Right cardiac atrium (tissue), 5 donors: ENCODE measurements around the gene AMBP. TPM values are rescaled to one million over a fixed set of nuclear protein-coding genes. Genes with fewer than 3 reads are reported as not detected.

Experiments
- ATAC-seq, 2 donors: fragments of 200-7000 bp; cut with Tn5 transposase; one replicate each; pipeline versions ENCODE4 v1.8.0 to v1.9.1; 2020; ENCODE audit warnings: moderate library complexity in 2 of 2, mild to moderate bottlenecking in 1 of 2
- DNase-seq, 3 donors: peaks; one replicate each; pipeline ENCODE4 v3.0.0-alpha.2; 2020
- H3K27ac ChIP-seq: one replicate; pipeline ENCODE4 v1.5.1; 2013; ENCODE audit warnings: mild to moderate bottlenecking, low read length, control low read depth, moderate library complexity
- H3K27me3 ChIP-seq: one replicate; pipeline ENCODE4 v1.6.1; 2013; ENCODE audit not compliant: control insufficient read depth, insufficient read depth
- H3K4me1 ChIP-seq: one replicate; pipeline ENCODE4 v1.6.1; 2013; ENCODE audit warnings: low read length; ENCODE audit not compliant: control insufficient read depth, insufficient read depth
- H3K4me3 ChIP-seq: one replicate; pipeline ENCODE4 v1.5.1; 2013; ENCODE audit warnings: low read length, control low read depth
- H3K9me3 ChIP-seq: one replicate; pipeline ENCODE4 v1.6.1; 2013; ENCODE audit warnings: low read length; ENCODE audit not compliant: control insufficient read depth
- whole genome bisulfite sequencing: extraction: QIAGEN DNeasy Blood & Tissue Kit; methylation state at CpG from one replicate; pipeline ENCODE4 v1.1.7; 2013; 5-methylcytosine and 5-hydroxymethylcytosine counted together
- intact Hi-C, 4 donors: fragments of 100-400 bp; cut with DNase I; formaldehyde crosslinking; loops; one replicate each; pipeline versions ENCODE4 v1.11.0 to v1.14.0; 2022 to 2023
- polyA plus RNA-seq: library from polyadenylated mRNA; stranded (reverse); fragments of 200-250 nt; gene quantifications from one replicate; pipeline ENCODE4 v1.2.3, GENCODE V29; 2013
- total RNA-seq, 4 donors: library from RNA; stranded (reverse); fragmentation: NEBNext Ultra II Directional; extraction: Animal tissue kit (Norgen Biotek cat#: 25700); gene quantifications; one replicate each; pipeline ENCODE4 v1.2.1, GENCODE V29; 2021
- donor health status: healthy with polysubstance abuse.
- donor health status: DM: no; HTN: yes; CAD: no.
- donor health status: DM: no; HTN: no; CAD: no.
- donor health status: DM: no; HTN: yes; CAD: no; lungs with severe emphysema.
- donor health status: DM: yes; HTN: yes; CAD: no.

AMBP gene
- total and polyA plus RNA-seq, 5 donors, result 0.11 to 0.81 TPM; not detected in 3

DNA sequence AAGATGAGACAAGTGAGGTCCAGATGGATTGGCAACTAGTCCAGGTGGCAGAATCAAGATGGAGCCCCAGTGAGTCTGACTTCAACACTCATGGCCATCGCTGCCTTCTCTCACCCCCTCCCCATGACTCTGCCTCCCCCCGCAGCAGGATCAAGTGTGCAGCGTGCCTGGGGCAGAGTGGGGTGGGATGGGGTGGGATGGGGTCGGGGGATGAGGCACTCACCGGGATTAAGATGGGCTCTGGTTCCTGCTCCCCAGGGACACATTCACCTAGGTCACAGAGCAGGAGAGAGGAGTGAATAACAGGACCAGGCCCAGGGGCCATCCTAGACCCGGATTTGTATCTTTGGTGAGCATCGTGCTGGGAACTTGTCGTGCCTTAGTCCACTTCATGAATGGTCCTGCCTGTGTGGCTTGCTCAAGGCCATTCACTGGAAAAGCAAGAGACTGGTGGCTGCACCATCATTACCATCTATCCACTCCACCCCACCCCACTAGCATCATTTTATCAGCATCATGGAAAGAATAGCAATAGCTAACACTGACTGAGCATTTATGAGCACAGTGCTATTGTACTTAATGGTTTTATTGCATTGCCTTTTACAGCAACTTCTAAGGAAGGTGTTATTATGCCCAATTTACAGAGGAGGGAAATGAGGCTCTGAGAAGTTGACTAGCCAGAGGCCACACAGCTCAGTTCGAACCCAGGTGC is 8.5 kb downstream of the AMBP start:
- H3K4me3 ChIP-seq, result no peak overlapping the region
- 90% methylated on average over 9 of the region's 9 CpGs for WGBS
- no peak overlapping the region for H3K27ac ChIP-seq
- peaks cover 6% of the 10 kb centered on the region for H3K4me1 ChIP-seq
- intact Hi-C loops, result no loop called here
- no peaks in the 10 kb centered on the region for H3K9me3 ChIP-seq
- no peak for DNase-seq
- no peak for ATAC-seq
- no peaks in the 10 kb centered on the region for H3K27me3 ChIP-seq

DNA sequence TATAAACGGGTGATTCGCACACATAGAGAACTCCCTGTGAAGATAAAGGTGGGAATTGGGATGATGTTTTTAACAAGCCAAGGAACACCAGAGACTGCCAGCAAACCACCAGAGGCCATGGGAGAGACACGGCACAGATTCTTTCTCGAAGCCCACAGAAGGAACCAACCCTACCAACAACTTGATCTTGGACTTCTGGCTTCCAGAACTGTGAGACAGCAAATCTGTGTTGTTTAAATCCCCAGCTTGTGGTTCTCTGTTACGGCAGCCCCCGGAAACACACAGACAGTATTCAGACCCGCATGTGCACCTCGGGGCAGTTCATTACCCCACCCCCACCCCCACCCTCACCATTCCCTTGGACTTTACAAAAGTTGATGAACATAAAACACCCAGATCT is 12.8 kb downstream of the AMBP start:
- 89% methylated on average over 8 of the region's 8 CpGs for WGBS
- no peak for ATAC-seq

DNA sequence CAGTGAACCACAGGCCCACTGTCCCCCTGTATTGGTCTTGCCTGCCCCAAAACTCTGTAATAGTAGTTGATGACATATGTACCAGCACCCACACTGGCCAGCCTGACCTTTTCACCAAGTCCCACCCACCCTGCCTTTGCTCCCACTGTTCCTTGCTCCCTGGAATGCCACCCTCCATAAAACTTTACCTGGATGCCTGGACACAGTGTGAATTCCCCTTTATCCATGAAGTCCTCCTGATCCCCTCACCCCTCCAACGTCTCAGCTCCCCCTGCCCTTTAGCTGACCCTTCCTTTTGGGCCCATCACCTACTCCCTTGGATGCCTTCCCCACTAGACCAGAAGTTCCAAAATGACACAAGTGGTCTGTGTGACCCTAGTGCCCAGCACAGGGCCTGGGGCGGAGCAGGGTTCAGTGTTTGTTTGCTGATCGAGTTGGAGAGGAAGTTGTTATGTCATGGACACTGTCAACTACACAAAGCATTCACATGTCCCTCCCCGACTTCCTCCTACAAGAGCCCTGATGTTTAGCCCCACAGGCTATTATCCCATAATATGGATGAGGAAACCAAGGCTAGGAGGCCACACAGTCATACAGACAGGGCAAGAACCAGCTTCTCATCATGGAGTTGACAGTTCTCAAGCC is 16.1 kb downstream of the AMBP start:
- Histone ChIP-seq H3K4me3 (no peak overlapping the region), H3K27me3 (no peaks in the 10 kb centered on the region), H3K4me1 (peaks cover 2% of the 10 kb centered on the region), H3K27ac (no peak overlapping the region), H3K9me3 (no peaks in the 10 kb centered on the region)
- intact Hi-C loops, result no loop called here
- WGBS, result 61% methylated on average over 4 of the region's 4 CpGs
- ATAC-seq (no peak), DNase-seq (no peak)

More for the DNA sequence above, 12.8 kb downstream of the AMBP start:
- no peaks in the 10 kb centered on the region for H3K27me3 ChIP-seq
- no peak overlapping the region for H3K4me3 ChIP-seq
- intact Hi-C loops, result no loop called here
- no peaks in the 10 kb centered on the region for H3K4me1 ChIP-seq
- no peaks in the 10 kb centered on the region for H3K9me3 ChIP-seq
- H3K27ac ChIP-seq, result no peak overlapping the region
- no peak for DNase-seq

DNA sequence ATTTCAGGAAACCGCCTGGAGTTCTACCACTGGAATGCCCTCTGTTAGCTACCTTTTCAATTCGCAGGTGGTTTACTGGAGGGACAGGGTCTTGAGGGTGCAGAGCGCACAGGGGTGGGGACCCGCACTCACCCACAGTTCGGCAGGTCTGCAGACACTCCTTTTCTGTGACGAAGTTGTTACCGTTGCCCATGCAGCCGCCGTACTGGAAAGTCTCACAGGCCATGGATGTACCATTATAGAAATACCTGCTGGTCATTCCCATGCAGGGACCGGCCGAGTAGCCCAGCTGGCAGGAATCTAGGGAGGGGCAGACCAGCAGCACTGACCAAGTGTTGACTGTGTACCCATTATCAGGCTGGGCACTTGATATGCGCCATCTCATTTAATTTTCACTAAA is 16.8 kb downstream of the AMBP start:
- H3K27me3 ChIP-seq, result no peaks in the 10 kb centered on the region
- H3K27ac ChIP-seq, result no peak overlapping the region
- intact Hi-C loops, result no loop called here
- WGBS, result 97% methylated on average over 12 of the region's 12 CpGs
- no peaks in the 10 kb centered on the region for H3K9me3 ChIP-seq
- H3K4me3 ChIP-seq, result no peak overlapping the region
- DNase-seq, result no peak
- peaks cover 2% of the 10 kb centered on the region for H3K4me1 ChIP-seq
- no peak for ATAC-seq

DNA sequence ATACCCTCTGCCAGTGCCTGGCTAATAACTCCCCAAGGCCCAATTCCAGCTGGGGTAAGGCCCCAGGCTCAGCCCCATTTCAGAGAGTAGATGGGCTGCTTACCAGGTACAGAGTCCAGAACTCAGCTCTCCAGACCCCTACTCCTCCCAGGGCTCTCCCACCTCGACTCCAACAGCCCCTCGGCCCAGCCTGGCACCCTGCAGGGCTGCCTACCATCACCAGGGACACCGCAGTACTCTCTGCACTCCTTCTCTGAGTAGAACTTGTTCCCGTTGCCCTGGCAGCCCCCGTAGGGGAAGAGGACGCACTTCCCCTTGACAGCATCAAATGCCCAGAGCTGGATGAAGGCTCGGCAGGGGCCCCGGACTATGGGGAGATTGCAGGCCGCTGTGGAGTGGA is 17.4 kb downstream of the AMBP start:
- peaks cover 2% of the 10 kb centered on the region for H3K4me1 ChIP-seq
- ATAC-seq, result no peak
- 65% methylated on average over 9 of the region's 9 CpGs for WGBS
- no peak overlapping the region for H3K27ac ChIP-seq
- no peak for DNase-seq
- intact Hi-C loops, result no loop called here
- H3K9me3 ChIP-seq, result no peaks in the 10 kb centered on the region
- no peak overlapping the region for H3K4me3 ChIP-seq
- no peaks in the 10 kb centered on the region for H3K27me3 ChIP-seq

DNA sequence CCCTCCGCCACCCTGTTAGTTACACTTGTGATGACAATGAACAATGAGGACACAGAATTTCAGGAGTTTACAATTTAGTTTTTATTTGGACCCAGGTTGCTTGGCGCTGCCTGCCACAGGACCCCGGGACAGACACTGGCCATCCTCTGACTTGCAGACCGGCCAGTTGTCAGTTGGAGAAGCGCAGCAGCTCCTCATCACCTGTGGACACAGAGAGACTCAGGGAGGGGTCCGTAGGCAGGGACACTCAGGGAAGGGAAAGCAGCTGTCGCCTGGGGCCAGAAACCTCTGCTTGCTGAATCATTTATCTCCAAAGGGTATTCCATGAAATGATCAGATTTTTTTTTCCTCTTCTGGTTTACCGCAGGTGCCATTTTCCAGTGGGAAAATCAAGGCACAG is 18.0 kb downstream of the AMBP start:
- intact Hi-C loops, result no loop called here
- no peak for DNase-seq

DNA sequence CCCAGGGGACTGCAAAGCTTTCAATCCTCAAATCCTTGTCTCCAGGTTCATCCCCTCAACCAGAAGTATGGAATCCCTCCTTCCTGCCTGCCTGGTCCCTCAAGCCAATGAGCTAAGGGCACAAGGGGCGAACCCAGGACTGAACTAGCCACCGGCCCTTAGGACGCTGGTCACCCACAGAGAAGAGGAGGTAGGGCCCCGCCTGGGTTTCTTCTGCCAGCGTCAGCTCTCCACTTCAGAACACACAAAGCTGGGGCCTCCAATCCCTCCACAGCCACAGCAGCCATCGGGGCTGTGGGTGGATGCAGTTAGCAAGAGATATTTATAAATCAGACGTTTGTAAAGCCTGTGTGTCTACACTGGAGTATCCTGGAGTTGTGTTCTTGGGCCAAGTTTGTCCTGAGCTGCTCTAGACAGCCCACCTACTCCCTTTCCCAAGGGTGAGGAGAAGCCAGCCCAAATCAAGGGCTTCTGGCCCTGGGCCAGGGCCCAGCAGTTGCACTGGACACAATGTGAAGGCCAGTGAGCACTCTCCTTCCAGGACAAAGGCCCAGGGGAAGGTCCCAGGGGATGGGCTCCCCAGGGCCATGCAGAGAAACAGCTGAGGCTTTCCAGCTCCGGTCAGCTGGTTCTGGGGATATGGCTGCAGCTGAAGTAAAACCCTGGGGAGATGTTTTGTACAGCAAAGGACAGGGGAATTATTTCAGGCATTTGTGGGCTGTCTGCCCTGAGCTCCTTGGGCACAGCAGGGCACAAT is 18.9 kb downstream of the AMBP start:
- intact Hi-C loops, result loop anchor here in 1 of 4 donors (10.0 kb wide), 1 partner anchor 324 kb away; no protein-coding TSS in a partner anchor
- Histone ChIP-seq H3K4me3 (no peak overlapping the region), H3K27ac (no peak overlapping the region), H3K27me3 (no peaks in the 10 kb centered on the region), H3K4me1 (peaks cover 2% of the 10 kb centered on the region), H3K9me3 (no peaks in the 10 kb centered on the region)
- DNase-seq (peak; percentile 34 to 76 (median 64)), ATAC-seq (peak; percentile 38 to 58)
- 62% methylated on average over 8 of the region's 8 CpGs for WGBS

More for the DNA sequence above, 18.0 kb downstream of the AMBP start:
- Histone ChIP-seq H3K27ac (no peak overlapping the region), H3K27me3 (no peaks in the 10 kb centered on the region), H3K9me3 (no peaks in the 10 kb centered on the region), H3K4me1 (peaks cover 2% of the 10 kb centered on the region), H3K4me3 (no peak overlapping the region)
- 92% methylated on average over 8 of the region's 8 CpGs for WGBS
- no peak for ATAC-seq

DNA sequence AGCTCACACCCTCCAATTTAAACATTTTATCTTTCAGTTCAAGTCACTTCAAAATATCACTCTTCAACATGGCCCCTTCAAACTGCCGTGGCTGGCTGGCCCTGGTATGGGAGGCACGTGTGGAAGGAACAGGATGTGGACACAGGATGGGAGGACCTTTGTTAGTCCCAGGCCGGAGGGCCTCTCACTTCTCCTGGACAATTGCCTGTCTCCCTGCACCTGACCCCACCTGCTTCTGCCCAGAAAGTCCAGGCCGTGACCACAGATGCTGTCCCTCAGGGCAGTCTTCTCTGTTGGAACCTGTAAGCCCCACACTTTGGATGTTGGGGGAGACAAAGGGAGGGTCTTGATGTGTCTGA is 19.4 kb downstream of the AMBP start:
- no peak overlapping the region for H3K27ac ChIP-seq
- intact Hi-C loops, result loop anchor here in 1 of 4 donors (10.0 kb wide), 1 partner anchor 324 kb away; no protein-coding TSS in a partner anchor
- no peaks in the 10 kb centered on the region for H3K27me3 ChIP-seq
- ATAC-seq, result no peak
- peaks cover 2% of the 10 kb centered on the region for H3K4me1 ChIP-seq
- no peak overlapping the region for H3K4me3 ChIP-seq
- WGBS, result 75% methylated on average over 4 of the region's 4 CpGs
- no peaks in the 10 kb centered on the region for H3K9me3 ChIP-seq
- no peak for DNase-seq

DNA sequence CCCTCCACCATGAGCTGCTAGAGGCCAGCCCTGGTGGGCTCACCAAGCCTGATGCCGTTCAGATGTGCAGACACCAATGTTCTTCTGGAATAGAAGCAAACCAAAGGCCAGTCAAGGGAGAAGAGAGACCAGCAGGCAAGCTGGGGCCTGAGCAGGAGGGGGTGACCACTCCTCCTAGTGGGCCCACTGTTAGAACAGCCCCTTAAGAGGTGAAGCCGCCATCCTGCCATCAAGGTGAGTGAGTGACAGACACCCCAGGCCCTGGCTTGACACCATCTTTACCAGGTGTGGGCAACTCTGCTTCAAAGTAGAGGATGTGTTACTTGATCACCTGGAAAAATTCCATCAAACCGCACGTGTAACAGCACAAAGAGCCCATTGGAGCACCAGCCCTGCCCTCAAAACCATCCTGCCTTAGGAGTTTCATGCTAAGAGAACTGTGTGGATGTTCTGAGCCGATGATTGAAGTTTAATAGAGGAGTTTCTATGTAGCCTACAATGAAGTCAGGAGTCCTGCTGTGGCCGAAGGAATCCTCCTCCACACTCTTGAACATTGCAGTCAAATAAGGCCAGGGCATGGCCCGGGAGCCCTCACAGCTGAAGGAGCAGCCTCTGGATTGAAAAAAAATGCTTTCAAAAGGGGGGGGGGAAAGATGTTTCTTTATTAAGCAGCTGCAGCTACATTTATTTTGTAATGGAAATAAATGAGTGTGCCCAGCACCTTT is 20.8 kb downstream of the AMBP start:
- DNase-seq, result no peak
- Histone ChIP-seq H3K4me1 (peaks cover 2% of the 10 kb centered on the region), H3K9me3 (no peaks in the 10 kb centered on the region), H3K4me3 (no peak overlapping the region), H3K27ac (no peak overlapping the region), H3K27me3 (no peaks in the 10 kb centered on the region)
- no peak for ATAC-seq
- WGBS, result 81% methylated on average over 7 of the region's 7 CpGs
- intact Hi-C loops, result loop anchor here in 1 of 4 donors (10.0 kb wide), 1 partner anchor 323 kb away; no protein-coding TSS in a partner anchor

DNA sequence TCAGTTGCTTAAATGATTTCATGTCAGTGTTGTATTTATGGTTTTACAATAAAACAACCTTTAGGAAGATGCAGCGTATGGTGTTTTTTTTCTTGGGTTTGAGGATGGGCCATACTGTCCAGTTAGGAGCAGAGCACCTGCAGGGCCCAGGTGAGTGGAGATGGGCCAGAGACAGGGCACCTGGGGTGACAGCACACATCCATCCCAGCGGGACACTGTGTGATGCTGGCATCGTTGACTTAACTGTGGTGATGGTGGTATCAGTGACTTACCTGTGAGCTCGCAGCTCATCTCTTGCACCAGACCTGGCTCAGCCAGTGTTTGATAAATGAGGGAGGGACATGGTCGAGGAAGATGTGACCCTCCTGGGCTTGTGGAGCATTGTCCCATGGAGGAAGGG is 21.6 kb downstream of the AMBP start:
- Histone ChIP-seq H3K27ac (no peak overlapping the region), H3K4me3 (no peak overlapping the region), H3K27me3 (no peaks in the 10 kb centered on the region), H3K9me3 (no peaks in the 10 kb centered on the region), H3K4me1 (peaks cover 2% of the 10 kb centered on the region)
- intact Hi-C loops, result loop anchor here in 1 of 4 donors (10.0 kb wide), 1 partner anchor 322 kb away; no protein-coding TSS in a partner anchor
- 91% methylated on average over 5 of the region's 5 CpGs for WGBS
- no peak for DNase-seq
- no peak for ATAC-seq
